ENCODE data around the gene SLC1A3.

The SLC1A3 gene

GRCh38 chr5:36599986-36600779 is 6.2 kb upstream of the SLC1A3 start:
- DNase-seq (ENCODE audit: low read depth) = no peak

- DNase-seq (ENCODE audit: low read depth) = no peak
Measured at GRCh38 chr5:36600917-36601527, 5.4 kb upstream of the SLC1A3 start.

- no peak for DNase-seq (ENCODE audit: low read depth)
Measured at GRCh38 chr5:36602704-36603321, 3.6 kb upstream of the SLC1A3 start.

GRCh38 chr5:36605241-36605640 is 1.2 kb upstream of the SLC1A3 start:
- no peak for DNase-seq (ENCODE audit: low read depth)

- DNase-seq (ENCODE audit: low read depth) = no peak
Measured at GRCh38 chr5:36606036-36606427, 374 bp upstream of the SLC1A3 start.

- DNase-seq (ENCODE audit: low read depth) = no peak
Measured at GRCh38 chr5:36607114-36607571, 737 bp downstream of the SLC1A3 start.

- no peak for DNase-seq (ENCODE audit: low read depth)
Measured at GRCh38 chr5:36607838-36608783, 1.7 kb downstream of the SLC1A3 start.

GRCh38 chr5:36610621-36611020 is 4.2 kb downstream of the SLC1A3 start:
- DNase-seq (ENCODE audit: low read depth) = no peak

- no peak for DNase-seq (ENCODE audit: low read depth)
Measured at GRCh38 chr5:36611520-36612274, 5.3 kb downstream of the SLC1A3 start.

- no peak for DNase-seq (ENCODE audit: low read depth)
Measured at GRCh38 chr5:36613241-36613640, 6.8 kb downstream of the SLC1A3 start.

- no peak for DNase-seq (ENCODE audit: low read depth)
Measured at GRCh38 chr5:36613771-36614656, 7.6 kb downstream of the SLC1A3 start.

- DNase-seq (ENCODE audit: low read depth) = no peak
Measured at GRCh38 chr5:36614657-36615308, 8.4 kb downstream of the SLC1A3 start.

- no peak for DNase-seq (ENCODE audit: low read depth)
Measured at GRCh38 chr5:36619012-36619635, 12.7 kb downstream of the SLC1A3 start.

GRCh38 chr5:36621985-36622384 is 15.6 kb downstream of the SLC1A3 start:
- DNase-seq (ENCODE audit: low read depth) = no peak

GRCh38 chr5:36623832-36624231 is 17.4 kb downstream of the SLC1A3 start:
- no peak for DNase-seq (ENCODE audit: low read depth)

GRCh38 chr5:36624277-36624676 is 17.9 kb downstream of the SLC1A3 start:
- no peak for DNase-seq (ENCODE audit: low read depth)

- no peak for DNase-seq (ENCODE audit: low read depth)
Measured at GRCh38 chr5:36628695-36629094, 22.3 kb downstream of the SLC1A3 start.

- no peak for DNase-seq (ENCODE audit: low read depth)
Measured at GRCh38 chr5:36629729-36630128, 23.3 kb downstream of the SLC1A3 start.
